K562 (cell line): ENCODE data around the gene ITPA. TPM values are rescaled to one million over a fixed set of nuclear protein-coding genes. Genes with fewer than 3 reads are reported as not detected.
A peak's percentile ranks its signal among the peaks of the same experiment; 100 is the strongest.

Experiments used
- BRF2 ChIP-seq: IDR thresholded peaks from 3 replicates; pipeline ENCODE4 v1.6.1; 2011; ENCODE audit warnings: borderline replicate concordance, mild to moderate bottlenecking; ENCODE audit not compliant: insufficient read length, insufficient read depth
- ELF4 ChIP-seq: fragments of 450-650 bp; formaldehyde crosslinking; IDR thresholded peaks from 2 replicates; pipeline ENCODE4 v1.4.0; 2022; ENCODE audit warnings: missing genetic modification characterization
- HMGN3 ChIP-seq: IDR thresholded peaks from 2 replicates; pipeline ENCODE4 v1.6.1; 2011; ENCODE audit warnings: borderline replicate concordance, low read depth, mild to moderate bottlenecking, mixed read lengths, low read length; ENCODE audit not compliant: insufficient read length; ENCODE audit errors: extremely low read depth
- HOMEZ ChIP-seq: fragments of 250-450 bp; sonication (Bioruptor Pico); IDR thresholded peaks from 2 replicates; pipeline ENCODE4 v1.4.0; 2020; ENCODE audit warnings: mild to moderate bottlenecking, moderate library complexity
- KLF1 ChIP-seq: fragments of 450-650 bp; IDR thresholded peaks from 2 replicates; pipeline ENCODE4 v1.6.1; 2016; ENCODE audit warnings: missing genetic modification characterization, missing compliant biosample characterization
- MGA ChIP-seq: fragments of 450-650 bp; IDR thresholded peaks from 2 replicates; pipeline ENCODE4 v1.6.1; 2016; ENCODE audit warnings: mild to moderate bottlenecking, moderate library complexity
- NFE2L1 ChIP-seq: fragments of 450-650 bp; IDR thresholded peaks from 2 replicates; pipeline ENCODE4 v1.6.1; 2016; ENCODE audit warnings: missing genetic modification characterization, low read depth, mild to moderate bottlenecking, missing compliant biosample characterization, moderate library complexity, borderline replicate concordance
- RNF2 ChIP-seq: sonication (generic); IDR thresholded peaks from 2 replicates; pipeline ENCODE4 v1.6.1; 2016
- ZEB2 ChIP-seq: fragments of 450-650 bp; IDR thresholded peaks from 2 replicates; pipeline ENCODE4 v1.6.1; 2016
- ZFP30 ChIP-seq: fragments of 250-450 bp; sonication (Bioruptor Pico); IDR thresholded peaks from 2 replicates; pipeline ENCODE4 v1.8.0; 2022; ENCODE audit warnings: moderate library complexity, mild to moderate bottlenecking, inconsistent platforms, borderline replicate concordance
- ZNF445 ChIP-seq: fragments of 250-450 bp; sonication (Bioruptor Pico); IDR thresholded peaks from 2 replicates; pipeline ENCODE4 v1.4.0; 2020; ENCODE audit warnings: low read depth, mild to moderate bottlenecking, moderate library complexity
- ZNF583 ChIP-seq: fragments of 250-450 bp; sonication (Bioruptor Pico); IDR thresholded peaks from 2 replicates; pipeline ENCODE4 v1.4.0; 2020
- ZNF76 ChIP-seq: fragments of 250-450 bp; sonication (Bioruptor Pico); IDR thresholded peaks from 2 replicates; pipeline ENCODE4 v1.4.0; 2020; ENCODE audit warnings: mild to moderate bottlenecking, moderate library complexity, borderline replicate concordance
- ZNF77 ChIP-seq: fragments of 250-450 bp; sonication (Bioruptor Pico); IDR thresholded peaks from 2 replicates; pipeline ENCODE4 v1.5.0; 2020
- polyA plus RNA-seq, 8 experiments: library from polyadenylated mRNA; depleted of rRNA in 4 of 8; stranded (reverse) in 5 of 8; unstranded in 3 of 8; fragments of >200 nt; fragmentation: Nextera tagmentation in 2 of 8; fragmentation: Illumina TruSeq in 1 of 8; extraction: Ambion mirVana in 2 of 8; extraction: Trizol in 1 of 8; gene quantifications; 2 replicates each; pipeline versions ENCODE4 v1.2.1 to v1.2.3, GENCODE V29; 2011 to 2014; ENCODE audit warnings: inconsistent platforms in 1 of 8, missing spikeins in 1 of 8
- total RNA-seq, 7 experiments: library from RNA; depleted of rRNA in 6 of 7; stranded (reverse); fragments of >200 nt in 6 of 7; fragmentation: Illumina TruSeq in 2 of 7; extraction: Trizol in 2 of 7; gene quantifications; 2 replicates each; pipeline versions ENCODE4 v1.2.1 to v1.2.3, GENCODE V29; 2011 to 2021; ENCODE audit warnings: low replicate concordance in 1 of 7

Gene ITPA
- total and polyA plus RNA-seq, 9 of the 15 experiments (the other 6 are each of a cell fraction or from before 2014, with no cell fraction given) = 5.0 to 79.7 (median 36.7) TPM

- TF ChIP-seq BRF2 = no peak
- no peak for TF ChIP-seq ZNF583 (CRISPR knock-in tag)
- TF ChIP-seq ELF4 (CRISPR knock-in tag) = no peak
- TF ChIP-seq ZNF76 (CRISPR knock-in tag) = no peak
- TF ChIP-seq HOMEZ (CRISPR knock-in tag) = no peak
- 0 out of 2 replicates have a peak, but pooled peaks have one; percentile 36 for TF ChIP-seq MGA
- TF ChIP-seq ZNF445 (CRISPR knock-in tag) = no peak
- no peak for TF ChIP-seq KLF1 (tag)
- no peak for TF ChIP-seq ZEB2
- no peak for TF ChIP-seq HMGN3
- TF ChIP-seq ZFP30 (CRISPR knock-in tag) = no peak
- TF ChIP-seq ZNF77 (CRISPR knock-in tag) = no peak
- TF ChIP-seq NFE2L1 (tag) = no peak
- no peak for TF ChIP-seq RNF2
These were observed 5.0 kb upstream of the ITPA start, which contains the start of gene DDRGK1 (continued) for GRCh38 chr20:3204124-3204794.
